ENCODE results near the gene WDR11. TPM values are rescaled to one million over a fixed set of nuclear protein-coding genes. Genes with fewer than 3 reads are reported as not detected.

Gene WDR11
- total and polyA plus RNA-seq, 9 of the 15 experiments (the other 6 are each of a cell fraction or from before 2014, with no cell fraction given), result 12.4 to 50.7 (median 23.6) TPM

- TF ChIP-seq ZZZ3 (IDR thresholded peaks at IDR 0.05) (0 out of 2 replicates have a peak, but pooled peaks have one; percentile 47), PRDM10 (IDR thresholded peaks at IDR 0.05; ENCODE audit: partially characterized antibody) (peak; percentile 93), PML (IDR thresholded peaks at IDR 0.05; ENCODE audit: low read length) (peak; percentile 60; the same call in 1 of the 2 replicates), SREBF1 (IDR thresholded peaks at IDR 0.05; ENCODE audit: borderline replicate concordance, low read depth, low read length) (no peak), FOXJ3 (CRISPR knock-in tag; IDR thresholded peaks at IDR 0.05) (no peak), L3MBTL2 (IDR thresholded peaks at IDR 0.05) (0 out of 2 replicates have a peak, but pooled peaks have one; percentile 17), ARID1B (IDR thresholded peaks at IDR 0.05) (no peak), SPI1 (IDR thresholded peaks at IDR 0.05; ENCODE audit: borderline replicate concordance, low read depth, low read length) (no peak), THRAP3 (IDR thresholded peaks at IDR 0.05; ENCODE audit: borderline replicate concordance) (no peak), MITF (IDR thresholded peaks at IDR 0.05) (no peak), ZNF224 (CRISPR knock-in tag; IDR thresholded peaks at IDR 0.05) (no peak), TFE3 (CRISPR knock-in tag; IDR thresholded peaks at IDR 0.05) (no peak), ZNF24 (IDR thresholded peaks at IDR 0.05) (0 out of 2 replicates have a peak, but pooled peaks have one; percentile 13), ADNP (tag; IDR thresholded peaks at IDR 0.05) (no peak), KHSRP (IDR thresholded peaks at IDR 0.05) (no peak), ETV1 (tag; conservative IDR thresholded peaks at IDR 0.05; ENCODE audit: low read depth) (peak; percentile 57)
Measured at GRCh38 chr10:120850911-120851865, at the start of gene WDR11 (continued).

All from K562 (cell line).